GM18526 (cell line): Measurements from ENCODE around the gene TENT4A.

Experiments used
- POLR2A ChIP-seq: IDR thresholded peaks from 3 replicates; pipeline ENCODE4 v1.6.1; 2011; ENCODE audit not compliant: insufficient read length; ENCODE audit errors: extremely low read depth

Gene TENT4A

GRCh38 chr5:6713274-6714225 is at the start of gene TENT4A:
TSS of gene TENT4A (plus strand) at chr5:6713432. CDS start at chr5:6713984, 552 bp downstream.
- peak; percentile 58 for TF ChIP-seq POLR2A

GRCh38 chr5:6666762-6667161 is 46.5 kb upstream of the TENT4A start:
- TF ChIP-seq POLR2A: no peak

GRCh38 chr5:6667648-6668047 is 45.6 kb upstream of the TENT4A start:
- TF ChIP-seq POLR2A: no peak

GRCh38 chr5:6673031-6673430 is 40.2 kb upstream of the TENT4A start:
- TF ChIP-seq POLR2A: no peak

GRCh38 chr5:6673963-6674362 is 39.3 kb upstream of the TENT4A start:
- no peak for TF ChIP-seq POLR2A

- TF ChIP-seq POLR2A: no peak
These were observed 38.8 kb upstream of the TENT4A start for GRCh38 chr5:6674421-6674820.

- no peak for TF ChIP-seq POLR2A
These were observed 38.3 kb upstream of the TENT4A start for GRCh38 chr5:6674886-6675285.

GRCh38 chr5:6675784-6676491 is 37.3 kb upstream of the TENT4A start:
- TF ChIP-seq POLR2A: no peak

- no peak for TF ChIP-seq POLR2A
These were observed 36.5 kb upstream of the TENT4A start for GRCh38 chr5:6676702-6677101.

GRCh38 chr5:6678385-6678784 is 34.8 kb upstream of the TENT4A start:
- TF ChIP-seq POLR2A: no peak

GRCh38 chr5:6680922-6681321 is 32.3 kb upstream of the TENT4A start:
- TF ChIP-seq POLR2A: no peak

GRCh38 chr5:6681682-6682081 is 31.6 kb upstream of the TENT4A start:
- TF ChIP-seq POLR2A: no peak

- TF ChIP-seq POLR2A: no peak
These were observed 31.0 kb upstream of the TENT4A start for GRCh38 chr5:6682239-6682638.

GRCh38 chr5:6683241-6683640 is 30.0 kb upstream of the TENT4A start:
- no peak for TF ChIP-seq POLR2A

GRCh38 chr5:6684075-6684474 is 29.2 kb upstream of the TENT4A start:
- no peak for TF ChIP-seq POLR2A

GRCh38 chr5:6686501-6686900 is 26.7 kb upstream of the TENT4A start:
- TF ChIP-seq POLR2A: no peak

GRCh38 chr5:6686915-6687409 is 26.3 kb upstream of the TENT4A start:
- TF ChIP-seq POLR2A: no peak

- no peak for TF ChIP-seq POLR2A
These were observed 25.7 kb upstream of the TENT4A start for GRCh38 chr5:6687505-6687904.
